Subcutaneous abdominal adipose tissue (tissue), 5 donors: ENCODE measurements around the gene ANKS4B.

Experiments
- H3K27ac ChIP-seq: one replicate; pipeline ENCODE4 v1.7.0; 2013; ENCODE audit warnings: low read depth, mild to moderate bottlenecking, inconsistent platforms, low read length, moderate library complexity
- H3K27me3 ChIP-seq, 5 donors: one replicate each; pipeline ENCODE4 v1.7.0; 2013; ENCODE audit warnings: low read length in 5 of 5, inconsistent platforms in 1 of 5; ENCODE audit not compliant: control insufficient read depth in 5 of 5, insufficient read depth in 4 of 5
- H3K36me3 ChIP-seq, 5 donors: one replicate each; pipeline ENCODE4 v1.7.0; 2013; ENCODE audit warnings: low read length in 5 of 5; ENCODE audit not compliant: control insufficient read depth in 5 of 5, insufficient read depth in 5 of 5
- H3K4me1 ChIP-seq, 5 donors: one replicate each; pipeline ENCODE4 v1.7.0; 2013; ENCODE audit warnings: low read length in 5 of 5, mild to moderate bottlenecking in 3 of 5, moderate library complexity in 1 of 5; ENCODE audit not compliant: control insufficient read depth in 5 of 5, insufficient read depth in 5 of 5
- H3K4me3 ChIP-seq, 5 donors: one replicate each; pipeline ENCODE4 v1.7.0; 2013; ENCODE audit warnings: low read length in 5 of 5, low read depth in 1 of 5
- H3K9ac ChIP-seq, 5 donors: one replicate each; pipeline ENCODE4 v1.7.0; 2013; ENCODE audit warnings: low read length in 5 of 5, mild to moderate bottlenecking in 4 of 5, moderate library complexity in 3 of 5
- H3K9me3 ChIP-seq, 5 donors: one replicate each; pipeline ENCODE4 v1.7.0; 2013; ENCODE audit warnings: low read length in 5 of 5; ENCODE audit not compliant: control insufficient read depth in 5 of 5
- donor health status: healthy.
- donor health status: healthy.
- donor health status: healthy.
- donor health status: healthy.
- donor health status: healthy.

The ANKS4B gene

GRCh38 chr16:21274172-21274726 is 40.8 kb downstream of the ANKS4B start:
- H3K27me3 ChIP-seq: peaks cover 15 to 26% (median 22%) of the 10 kb centered on the region in 5 donors
- no peak overlapping the region for H3K4me3 ChIP-seq
- no peaks in the 10 kb centered on the region for H3K9me3 ChIP-seq
- H3K27ac ChIP-seq: no peak overlapping the region
- H3K9ac ChIP-seq: no peak overlapping the region
- H3K4me1 ChIP-seq: peaks cover 0 to 10% (median 9%) of the 10 kb centered on the region in 5 donors
- no peaks in the 10 kb centered on the region for H3K36me3 ChIP-seq

GRCh38 chr16:21275529-21275928 is 42.0 kb downstream of the ANKS4B start:
- H3K9me3 ChIP-seq: no peaks in the 10 kb centered on the region
- no peak overlapping the region for H3K27ac ChIP-seq
- H3K9ac ChIP-seq: no peak overlapping the region

GRCh38 chr16:21276090-21276489 is 42.6 kb downstream of the ANKS4B start:
- peaks cover 16 to 26% (median 22%) of the 10 kb centered on the region in 5 donors for H3K27me3 ChIP-seq
- H3K9me3 ChIP-seq: no peaks in the 10 kb centered on the region
- H3K4me1 ChIP-seq: peaks cover 0 to 10% (median 9%) of the 10 kb centered on the region in 5 donors
- H3K36me3 ChIP-seq: no peaks in the 10 kb centered on the region
- no peak overlapping the region for H3K27ac ChIP-seq
- H3K9ac ChIP-seq: no peak overlapping the region
- H3K4me3 ChIP-seq: no peak overlapping the region

More at GRCh38 chr16:21275529-21275928, 42.0 kb downstream of the ANKS4B start:
- no peak overlapping the region for H3K4me3 ChIP-seq
- no peaks in the 10 kb centered on the region for H3K36me3 ChIP-seq
- peaks cover 16 to 26% (median 22%) of the 10 kb centered on the region in 5 donors for H3K27me3 ChIP-seq
- H3K4me1 ChIP-seq: peaks cover 0 to 10% (median 9%) of the 10 kb centered on the region in 5 donors

GRCh38 chr16:21277045-21277926 is 43.8 kb downstream of the ANKS4B start:
- peak overlapping the region in 2 of 5 donors; percentile 50 to 56 for H3K4me3 ChIP-seq
- no peaks in the 10 kb centered on the region for H3K36me3 ChIP-seq
- peaks cover 0 to 10% (median 9%) of the 10 kb centered on the region in 5 donors for H3K4me1 ChIP-seq
- H3K9me3 ChIP-seq: no peaks in the 10 kb centered on the region
- H3K27ac ChIP-seq: no peak overlapping the region
- H3K27me3 ChIP-seq: peaks cover 16 to 26% (median 23%) of the 10 kb centered on the region in 5 donors
- H3K9ac ChIP-seq: peak overlapping the region in 1 of 5 donors; percentile 38

- peaks cover 0 to 10% (median 9%) of the 10 kb centered on the region in 5 donors for H3K4me1 ChIP-seq
- no peaks in the 10 kb centered on the region for H3K36me3 ChIP-seq
- peak within 1 kb of the TSS in 2 of 5 donors; percentile 19 to 38 for H3K9ac ChIP-seq
- H3K4me3 ChIP-seq: peak within 1 kb of the TSS; percentile 38 to 67 (median 56)
- H3K27me3 ChIP-seq: peaks cover 16 to 26% (median 26%) of the 10 kb centered on the region in 5 donors
- no peaks in the 10 kb centered on the region for H3K9me3 ChIP-seq
- H3K27ac ChIP-seq: no peak within 1 kb of the TSS
These were observed 44.6 kb downstream of the ANKS4B start, which contains the start of gene CRYM for GRCh38 chr16:21277927-21278706. CRYM (minus strand) TSS chr16:21278290; CDS start chr16:21278251, 39 bp downstream.

GRCh38 chr16:21279501-21279900 is 46.0 kb downstream of the ANKS4B start:
- no peak overlapping the region for H3K4me3 ChIP-seq
- H3K36me3 ChIP-seq: no peaks in the 10 kb centered on the region
- H3K4me1 ChIP-seq: peaks cover 0 to 15% (median 11%) of the 10 kb centered on the region in 5 donors
- peaks cover 0 to 3% (median 0%) of the 10 kb centered on the region in 5 donors for H3K9me3 ChIP-seq
- H3K27me3 ChIP-seq: peaks cover 16 to 33% (median 26%) of the 10 kb centered on the region in 5 donors
- H3K9ac ChIP-seq: no peak overlapping the region
- no peak overlapping the region for H3K27ac ChIP-seq

GRCh38 chr16:21281698-21282389 is 48.3 kb downstream of the ANKS4B start:
- Histone ChIP-seq H3K27ac (no peak overlapping the region), H3K4me1 (peaks cover 0 to 15% (median 11%) of the 10 kb centered on the region in 5 donors), H3K4me3 (no peak overlapping the region), H3K36me3 (no peaks in the 10 kb centered on the region), H3K9ac (no peak overlapping the region), H3K27me3 (peaks cover 15 to 31% (median 24%) of the 10 kb centered on the region in 5 donors), H3K9me3 (peaks cover 0 to 4% (median 0%) of the 10 kb centered on the region in 5 donors)

- peaks cover 0 to 14% (median 12%) of the 10 kb centered on the region in 5 donors for H3K27me3 ChIP-seq
- peaks cover 0 to 4% (median 0%) of the 10 kb centered on the region in 5 donors for H3K9me3 ChIP-seq
- H3K4me3 ChIP-seq: peak overlapping the region in 2 of 5 donors; percentile 18 to 40
- H3K27ac ChIP-seq: no peak overlapping the region
- H3K9ac ChIP-seq: no peak overlapping the region
- H3K36me3 ChIP-seq: no peaks in the 10 kb centered on the region
- H3K4me1 ChIP-seq: peaks cover 0 to 6% (median 4%) of the 10 kb centered on the region in 5 donors
These were observed 50.2 kb downstream of the ANKS4B start for GRCh38 chr16:21283521-21284289.
